MM.1S (cell line): ENCODE measurements around the gene GATA5.

Source experiments
- DNase-seq: peaks from one replicate; pipeline ENCODE4 v3.0.0-alpha.2; 2015
- H2AFZ ChIP-seq: fragments of 300-600 bp; sonication (generic); 2 replicates; pipeline ENCODE4 v1.6.0; 2016; ENCODE audit warnings: antibody characterized with exemption, low read length
- H3F3A ChIP-seq: fragments of 300-600 bp; sonication (generic); 2 replicates; pipeline ENCODE4 v1.6.1; 2016; ENCODE audit warnings: mild to moderate bottlenecking, antibody characterized with exemption, low read length, moderate library complexity, mixed read lengths; ENCODE audit not compliant: insufficient read depth
- H3K27ac ChIP-seq: fragments of 300-600 bp; sonication (generic); 2 replicates; pipeline ENCODE4 v1.5.1; 2016; ENCODE audit warnings: mild to moderate bottlenecking, low read length
- H3K27me3 ChIP-seq: fragments of 300-600 bp; sonication (generic); replicated peaks from 2 replicates; pipeline ENCODE4 v1.6.0; 2016; ENCODE audit warnings: low read length; ENCODE audit not compliant: insufficient read depth
- H3K36me3 ChIP-seq: fragments of 300-600 bp; sonication (generic); replicated peaks from 2 replicates; pipeline ENCODE4 v1.6.1; 2016; ENCODE audit warnings: mild to moderate bottlenecking, low read length, mixed read lengths; ENCODE audit not compliant: insufficient read depth
- H3K4me1 ChIP-seq: fragments of 300-600 bp; sonication (generic); 2 replicates; pipeline ENCODE4 v1.6.1; 2016; ENCODE audit warnings: low read length, mixed read lengths
- H3K4me2 ChIP-seq: fragments of 300-600 bp; sonication (generic); 2 replicates; pipeline ENCODE4 v1.6.0; 2016; ENCODE audit warnings: low read depth, low read length
- H3K4me3 ChIP-seq: fragments of 300-600 bp; sonication (generic); 2 replicates; pipeline ENCODE4 v1.5.1; 2016; ENCODE audit warnings: low read length, mixed read lengths
- H3K79me2 ChIP-seq: fragments of 300-600 bp; sonication (generic); 2 replicates; pipeline ENCODE4 v1.6.1; 2016; ENCODE audit warnings: mixed run types, low read length, mixed read lengths
- H3K9ac ChIP-seq: fragments of 300-600 bp; sonication (generic); 2 replicates; pipeline ENCODE4 v1.6.1; 2016; ENCODE audit warnings: low read length, mixed read lengths
- H3K9me2 ChIP-seq: fragments of 300-600 bp; sonication (generic); replicated peaks from 2 replicates; pipeline ENCODE4 v1.6.1; 2016; ENCODE audit warnings: mild to moderate bottlenecking, low read length, mixed read lengths; ENCODE audit not compliant: insufficient read depth
- H3K9me3 ChIP-seq: fragments of 300-600 bp; sonication (generic); replicated peaks from 2 replicates; pipeline ENCODE4 v1.6.1; 2016; ENCODE audit warnings: mild to moderate bottlenecking, low read length, mixed read lengths; ENCODE audit not compliant: insufficient read depth
- H4K20me1 ChIP-seq: fragments of 300-600 bp; sonication (generic); 2 replicates; pipeline ENCODE4 v1.6.1; 2016; ENCODE audit warnings: mild to moderate bottlenecking, low read length, moderate library complexity, mixed read lengths; ENCODE audit not compliant: insufficient read depth
- EZH2 ChIP-seq: fragments of 300-600 bp; sonication (generic); optimal IDR thresholded peaks from 2 replicates; pipeline ENCODE3; 2017; ENCODE audit warnings: low read depth, mild to moderate bottlenecking, antibody characterized with exemption, low read length, mixed read lengths
- EZH2phosphoT487 ChIP-seq: fragments of 300-600 bp; sonication (generic); IDR thresholded peaks from 2 replicates; pipeline ENCODE4 v1.6.1; 2018; ENCODE audit warnings: antibody characterized with exemption, low read length
- TF ChIP-seq, protein P1 (sequence below): fragments of 300-600 bp; sonication (generic); IDR thresholded peaks from 2 replicates; pipeline ENCODE4 v1.5.1; 2016; ENCODE audit warnings: antibody characterized with exemption, low read length, mixed read lengths

The GATA5 gene

DNA sequence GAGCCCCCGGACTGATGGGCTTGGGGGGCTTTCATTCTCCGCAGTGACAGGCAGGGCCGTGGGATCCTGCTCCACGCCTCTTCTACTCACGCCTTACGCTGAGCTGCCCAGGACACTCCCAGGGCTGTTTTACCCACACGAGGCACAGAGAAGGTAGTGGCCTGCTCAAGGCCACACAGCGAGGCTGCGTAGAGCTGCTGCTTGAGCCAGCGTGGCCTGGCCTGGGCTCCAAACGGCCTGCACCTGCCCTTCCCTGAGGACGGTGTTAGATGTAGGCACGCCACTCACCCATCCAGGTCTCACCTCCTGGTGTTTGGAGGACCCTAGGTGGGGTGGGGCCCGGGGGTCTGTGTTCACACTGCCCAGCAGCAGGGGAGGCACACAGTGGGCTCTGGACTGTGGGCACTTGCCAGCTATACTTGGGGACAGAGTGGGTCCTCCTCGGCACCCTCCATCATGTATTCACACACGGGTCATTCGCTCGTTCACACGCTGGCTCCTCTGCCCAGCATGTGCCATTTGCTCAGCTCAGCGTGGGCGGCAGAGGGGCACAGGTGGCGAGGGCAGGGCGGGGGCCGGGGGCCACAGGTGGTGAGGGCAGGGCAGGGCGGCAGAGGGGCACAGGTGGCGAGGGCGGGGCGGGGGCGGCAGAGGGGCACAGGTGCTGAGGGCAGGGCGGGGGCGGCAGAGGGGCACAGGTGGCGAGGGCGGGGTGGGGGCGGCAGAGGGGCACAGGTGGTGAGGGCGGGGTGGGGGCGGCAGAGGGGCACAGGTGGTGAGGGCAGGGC is 30.0 kb downstream of the GATA5 start:
- Histone ChIP-seq H3K9ac (no peak overlapping the region), H3K27me3 (peaks cover 97% of the 10 kb centered on the region), H3K9me2 (no peaks in the 10 kb centered on the region), H3K4me2 (no peak overlapping the region), H3K4me3 (no peak overlapping the region), H3F3A (no peaks in the 10 kb centered on the region), H2AFZ (no peak overlapping the region), H3K4me1 (no peaks in the 10 kb centered on the region), H3K9me3 (no peaks in the 10 kb centered on the region), H3K79me2 (no peaks in the 10 kb centered on the region), H3K27ac (no peak overlapping the region), H4K20me1 (no peaks in the 10 kb centered on the region), H3K36me3 (no peaks in the 10 kb centered on the region)
- no peak for DNase-seq
- TF ChIP-seq, protein P1, sequence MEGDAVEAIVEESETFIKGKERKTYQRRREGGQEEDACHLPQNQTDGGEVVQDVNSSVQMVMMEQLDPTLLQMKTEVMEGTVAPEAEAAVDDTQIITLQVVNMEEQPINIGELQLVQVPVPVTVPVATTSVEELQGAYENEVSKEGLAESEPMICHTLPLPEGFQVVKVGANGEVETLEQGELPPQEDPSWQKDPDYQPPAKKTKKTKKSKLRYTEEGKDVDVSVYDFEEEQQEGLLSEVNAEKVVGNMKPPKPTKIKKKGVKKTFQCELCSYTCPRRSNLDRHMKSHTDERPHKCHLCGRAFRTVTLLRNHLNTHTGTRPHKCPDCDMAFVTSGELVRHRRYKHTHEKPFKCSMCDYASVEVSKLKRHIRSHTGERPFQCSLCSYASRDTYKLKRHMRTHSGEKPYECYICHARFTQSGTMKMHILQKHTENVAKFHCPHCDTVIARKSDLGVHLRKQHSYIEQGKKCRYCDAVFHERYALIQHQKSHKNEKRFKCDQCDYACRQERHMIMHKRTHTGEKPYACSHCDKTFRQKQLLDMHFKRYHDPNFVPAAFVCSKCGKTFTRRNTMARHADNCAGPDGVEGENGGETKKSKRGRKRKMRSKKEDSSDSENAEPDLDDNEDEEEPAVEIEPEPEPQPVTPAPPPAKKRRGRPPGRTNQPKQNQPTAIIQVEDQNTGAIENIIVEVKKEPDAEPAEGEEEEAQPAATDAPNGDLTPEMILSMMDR: no peak
- TF ChIP-seq EZH2phosphoT487: no peak
- TF ChIP-seq EZH2: no peak

- no peak overlapping the region for H3K27ac ChIP-seq
- H3K27me3 ChIP-seq: peaks cover 97% of the 10 kb centered on the region
- H3K9ac ChIP-seq: no peak overlapping the region
- H3F3A ChIP-seq: no peaks in the 10 kb centered on the region
- H3K4me3 ChIP-seq: no peak overlapping the region
- no peaks in the 10 kb centered on the region for H4K20me1 ChIP-seq
- TF ChIP-seq EZH2phosphoT487 (no peak), EZH2 (no peak)
- TF ChIP-seq, protein P1: no peak
- H2AFZ ChIP-seq: no peak overlapping the region
- H3K4me2 ChIP-seq: no peak overlapping the region
- no peaks in the 10 kb centered on the region for H3K9me3 ChIP-seq
- no peak for DNase-seq
- no peaks in the 10 kb centered on the region for H3K9me2 ChIP-seq
- no peaks in the 10 kb centered on the region for H3K4me1 ChIP-seq
- no peaks in the 10 kb centered on the region for H3K79me2 ChIP-seq
- no peaks in the 10 kb centered on the region for H3K36me3 ChIP-seq
These were observed 31.5 kb downstream of the GATA5 start for GRCh38 chr20:62444286-62444685.

DNA sequence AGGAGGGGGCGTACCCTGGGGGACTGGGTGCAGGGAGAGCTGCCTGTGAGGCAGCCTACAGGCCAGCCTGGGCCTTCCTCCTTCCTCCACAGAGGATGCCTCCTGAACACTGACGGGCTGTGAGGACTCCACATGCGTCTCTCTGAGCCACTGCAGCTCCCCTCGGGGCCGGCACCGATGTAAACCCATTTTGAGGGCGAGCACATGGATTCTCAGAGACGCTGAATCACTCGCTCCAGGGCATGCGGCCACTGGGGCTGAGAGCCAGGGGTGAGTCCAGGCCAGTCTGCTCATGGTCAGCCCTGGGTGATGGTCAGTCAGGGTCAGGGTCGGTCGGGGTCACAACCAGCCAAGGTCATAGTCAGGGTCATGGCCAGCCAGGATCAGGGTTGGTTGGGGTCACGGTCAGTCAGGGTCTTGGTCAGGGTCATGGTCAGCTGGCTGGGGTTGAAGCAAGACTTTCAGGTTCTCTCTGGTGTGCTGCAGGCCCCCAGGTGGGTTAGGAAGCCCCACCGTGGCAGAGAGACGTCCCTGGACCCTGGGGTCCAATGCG is 33.7 kb downstream of the GATA5 start:
- no peaks in the 10 kb centered on the region for H3F3A ChIP-seq
- no peak overlapping the region for H3K9ac ChIP-seq
- no peaks in the 10 kb centered on the region for H3K9me3 ChIP-seq
- H4K20me1 ChIP-seq: no peaks in the 10 kb centered on the region
- no peaks in the 10 kb centered on the region for H3K9me2 ChIP-seq
- H2AFZ ChIP-seq: no peak overlapping the region
- no peak overlapping the region for H3K27ac ChIP-seq
- no peak overlapping the region for H3K4me2 ChIP-seq
- H3K4me1 ChIP-seq: no peaks in the 10 kb centered on the region
- no peak for DNase-seq
- no peaks in the 10 kb centered on the region for H3K79me2 ChIP-seq
- H3K4me3 ChIP-seq: no peak overlapping the region
- TF ChIP-seq EZH2phosphoT487 (no peak), EZH2 (no peak)
- TF ChIP-seq, protein P1: no peak
- peaks cover 97% of the 10 kb centered on the region for H3K27me3 ChIP-seq
- H3K36me3 ChIP-seq: no peaks in the 10 kb centered on the region
